HG03521 (cell line): ENCODE results near the gene STK11IP.

Source experiments
- ATAC-seq: cut with Tn5 transposase; IDR thresholded peaks from one replicate; pipeline ENCODE4 v1.9.1; 2021; ENCODE audit warnings: mild to moderate bottlenecking, moderate library complexity; ENCODE audit not compliant: unreplicated experiment

Gene STK11IP

GRCh38 chr2:219614076-219614860 lies 16.6 kb downstream of the STK11IP start:
- ATAC-seq = no peak

GRCh38 chr2:219615036-219615435 lies 17.4 kb downstream of the STK11IP start:
- ATAC-seq = no peak

GRCh38 chr2:219615894-219616293 lies 18.2 kb downstream of the STK11IP start:
- ATAC-seq = no peak

- no peak for ATAC-seq
These were observed 18.9 kb downstream of the STK11IP start for GRCh38 chr2:219616550-219616949.

- ATAC-seq = no peak
These were observed 21.1 kb downstream of the STK11IP start for GRCh38 chr2:219618733-219619122.

- no peak for ATAC-seq
These were observed 21.6 kb downstream of the STK11IP start for GRCh38 chr2:219619235-219619634.

- no peak for ATAC-seq
These were observed 22.9 kb downstream of the STK11IP start for GRCh38 chr2:219620546-219620945.

GRCh38 chr2:219621935-219622334 lies 24.3 kb downstream of the STK11IP start:
- ATAC-seq = no peak

GRCh38 chr2:219622472-219622871 lies 24.8 kb downstream of the STK11IP start:
- ATAC-seq = no peak

GRCh38 chr2:219624565-219624964 lies 26.9 kb downstream of the STK11IP start:
- ATAC-seq = no peak

- no peak for ATAC-seq
These were observed 27.5 kb downstream of the STK11IP start for GRCh38 chr2:219625179-219625578.

GRCh38 chr2:219626540-219626939 lies 28.9 kb downstream of the STK11IP start:
- no peak for ATAC-seq

GRCh38 chr2:219627103-219628100 lies 29.7 kb downstream of the STK11IP start, which contains the start of gene SLC4A3:
TSS of gene SLC4A3 (plus strand) at chr2:219627630. CDS start at chr2:219627993, 363 bp downstream.
- ATAC-seq = peak; percentile 36

GRCh38 chr2:219628235-219628985 lies 30.8 kb downstream of the STK11IP start:
- no peak for ATAC-seq

GRCh38 chr2:219628986-219629901 lies 31.6 kb downstream of the STK11IP start:
- no peak for ATAC-seq

- ATAC-seq = no peak
These were observed 32.5 kb downstream of the STK11IP start for GRCh38 chr2:219629976-219630695.

- no peak for ATAC-seq
These were observed 33.2 kb downstream of the STK11IP start for GRCh38 chr2:219630770-219631405.

GRCh38 chr2:219631406-219631891 lies 33.8 kb downstream of the STK11IP start:
- ATAC-seq = no peak
